ENCODE data around the gene DUOX2.

The DUOX2 gene

DNA sequence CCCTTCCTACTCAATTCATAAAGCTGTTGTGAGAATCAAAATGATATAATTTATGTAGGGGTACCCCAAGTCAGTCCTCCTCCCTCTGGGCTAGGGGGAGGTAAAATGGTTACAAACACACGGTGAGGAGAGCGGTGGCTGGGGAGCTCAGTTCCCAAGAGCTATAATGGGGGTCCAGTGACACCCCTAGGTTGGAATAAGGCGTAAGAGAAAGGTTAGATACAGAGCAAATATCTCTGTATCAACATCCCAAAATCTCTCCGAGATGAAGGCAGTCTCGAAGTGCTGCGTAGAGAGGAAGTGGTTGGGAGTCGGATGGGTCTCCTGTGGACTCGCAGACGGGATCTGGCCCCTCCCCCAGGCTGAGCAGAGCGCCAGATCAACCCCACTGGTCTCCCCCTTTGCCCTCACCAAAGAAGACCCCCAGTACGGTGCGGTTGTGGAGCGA lies 1.8 kb downstream of the DUOX2 start:
- CTCF ChIA-PET: interaction anchor here (1.2 to 2.1 kb wide), 3 partner anchors 9 to 15 kb away, joined by 4 to 7 read pairs (median 5); no protein-coding TSS in a partner anchor
- TF ChIP-seq, protein P1, sequence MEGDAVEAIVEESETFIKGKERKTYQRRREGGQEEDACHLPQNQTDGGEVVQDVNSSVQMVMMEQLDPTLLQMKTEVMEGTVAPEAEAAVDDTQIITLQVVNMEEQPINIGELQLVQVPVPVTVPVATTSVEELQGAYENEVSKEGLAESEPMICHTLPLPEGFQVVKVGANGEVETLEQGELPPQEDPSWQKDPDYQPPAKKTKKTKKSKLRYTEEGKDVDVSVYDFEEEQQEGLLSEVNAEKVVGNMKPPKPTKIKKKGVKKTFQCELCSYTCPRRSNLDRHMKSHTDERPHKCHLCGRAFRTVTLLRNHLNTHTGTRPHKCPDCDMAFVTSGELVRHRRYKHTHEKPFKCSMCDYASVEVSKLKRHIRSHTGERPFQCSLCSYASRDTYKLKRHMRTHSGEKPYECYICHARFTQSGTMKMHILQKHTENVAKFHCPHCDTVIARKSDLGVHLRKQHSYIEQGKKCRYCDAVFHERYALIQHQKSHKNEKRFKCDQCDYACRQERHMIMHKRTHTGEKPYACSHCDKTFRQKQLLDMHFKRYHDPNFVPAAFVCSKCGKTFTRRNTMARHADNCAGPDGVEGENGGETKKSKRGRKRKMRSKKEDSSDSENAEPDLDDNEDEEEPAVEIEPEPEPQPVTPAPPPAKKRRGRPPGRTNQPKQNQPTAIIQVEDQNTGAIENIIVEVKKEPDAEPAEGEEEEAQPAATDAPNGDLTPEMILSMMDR (IDR thresholded peaks at IDR 0.05; ENCODE audit: control extremely low read depth, extremely low read depth, low read depth, missing control alignments): no peak
- POLR2A ChIA-PET: interaction anchor here (0.6 kb wide), 1 partner anchor 43 kb away, joined by 6 read pairs; no protein-coding TSS in a partner anchor
- DNase-seq (ENCODE audit: extremely low spot score): no peak

DNA sequence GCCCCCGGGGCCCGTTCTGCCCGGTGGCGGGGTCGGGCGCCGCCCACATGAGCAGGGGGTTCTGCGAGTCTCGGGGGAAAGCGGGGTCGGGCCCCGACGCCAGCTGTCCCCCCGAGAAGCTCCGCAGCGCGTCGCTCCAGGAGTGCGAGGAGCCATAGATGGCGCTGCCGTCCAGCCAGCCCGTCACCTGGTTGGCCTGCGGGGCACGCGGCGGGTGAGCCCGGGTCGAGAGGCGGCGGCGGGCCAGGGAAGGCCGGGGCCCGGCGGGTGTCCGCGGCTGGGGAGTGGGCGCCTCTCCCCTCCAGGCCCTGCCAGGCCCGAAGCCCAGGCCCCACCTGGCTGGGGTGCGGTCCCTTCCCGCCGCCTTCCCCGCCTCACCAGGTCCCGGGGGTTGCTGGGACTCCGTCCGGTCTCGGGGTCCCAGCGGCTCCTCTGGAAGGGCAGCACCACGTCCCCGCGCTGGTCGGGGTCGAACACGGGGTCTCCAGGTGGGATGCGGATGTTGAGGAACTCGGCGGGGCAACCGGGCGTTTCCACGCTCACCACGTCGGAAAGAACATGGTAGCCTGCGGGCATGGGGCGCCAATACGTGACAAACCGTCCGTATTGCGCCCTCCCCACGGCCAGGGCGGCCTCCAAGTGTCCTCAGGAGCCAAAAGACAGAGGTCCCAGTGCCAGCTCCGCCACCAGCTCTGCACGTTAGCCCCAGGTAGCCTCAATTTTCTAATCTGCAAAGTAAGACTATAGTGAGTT lies 2.4 kb downstream of the DUOX2 start:
- CTCF ChIA-PET: interaction anchor here (1.2 to 2.1 kb wide), 2 partner anchors 9 to 10 kb away, joined by 5 to 7 read pairs; no protein-coding TSS in a partner anchor
- DNase-seq (ENCODE audit: extremely low spot score): no peak
- TF ChIP-seq, protein P1 (IDR thresholded peaks at IDR 0.05; ENCODE audit: control extremely low read depth, extremely low read depth, low read depth, missing control alignments): no peak
- POLR2A ChIA-PET: interaction anchor here (0.6 kb wide), 1 partner anchor 44 kb away, joined by 6 read pairs; no protein-coding TSS in a partner anchor

DNA sequence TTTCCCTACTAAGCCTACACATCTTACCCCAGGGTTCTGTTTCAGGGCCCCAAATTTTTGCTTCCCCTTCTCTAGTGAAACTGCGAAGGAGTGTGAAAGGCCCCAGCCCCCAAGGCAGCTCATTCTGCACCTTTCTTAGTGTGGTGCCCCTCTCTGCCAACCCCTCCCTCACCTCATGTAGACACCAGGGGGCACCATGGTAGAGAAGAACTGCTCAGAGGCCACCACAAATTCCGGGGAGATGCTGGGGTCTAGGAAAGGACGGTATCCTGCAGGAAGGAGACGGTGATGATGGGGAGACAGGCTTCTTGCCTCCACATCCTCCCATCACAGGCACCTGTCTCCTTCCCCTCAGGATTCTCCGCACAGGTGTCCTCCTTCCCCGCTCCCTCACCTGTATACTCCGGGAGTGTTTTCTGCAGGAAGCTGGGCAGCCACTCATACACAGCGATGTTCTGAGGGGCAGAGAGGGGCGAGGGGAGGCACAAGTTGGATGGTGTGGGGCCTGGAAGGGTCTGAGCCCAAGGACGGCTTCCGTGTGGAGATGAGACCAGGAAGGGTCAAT lies 3.6 kb downstream of the DUOX2 start:
- CTCF ChIA-PET: interaction anchor here (6.1 kb wide), 1 partner anchor 8 kb away, joined by 39 read pairs; no protein-coding TSS in a partner anchor
- POLR2A ChIA-PET: no interaction called here
- no peak for DNase-seq (ENCODE audit: extremely low spot score)
- TF ChIP-seq, protein P1 (IDR thresholded peaks at IDR 0.05; ENCODE audit: control extremely low read depth, extremely low read depth, low read depth, missing control alignments): no peak

DNA sequence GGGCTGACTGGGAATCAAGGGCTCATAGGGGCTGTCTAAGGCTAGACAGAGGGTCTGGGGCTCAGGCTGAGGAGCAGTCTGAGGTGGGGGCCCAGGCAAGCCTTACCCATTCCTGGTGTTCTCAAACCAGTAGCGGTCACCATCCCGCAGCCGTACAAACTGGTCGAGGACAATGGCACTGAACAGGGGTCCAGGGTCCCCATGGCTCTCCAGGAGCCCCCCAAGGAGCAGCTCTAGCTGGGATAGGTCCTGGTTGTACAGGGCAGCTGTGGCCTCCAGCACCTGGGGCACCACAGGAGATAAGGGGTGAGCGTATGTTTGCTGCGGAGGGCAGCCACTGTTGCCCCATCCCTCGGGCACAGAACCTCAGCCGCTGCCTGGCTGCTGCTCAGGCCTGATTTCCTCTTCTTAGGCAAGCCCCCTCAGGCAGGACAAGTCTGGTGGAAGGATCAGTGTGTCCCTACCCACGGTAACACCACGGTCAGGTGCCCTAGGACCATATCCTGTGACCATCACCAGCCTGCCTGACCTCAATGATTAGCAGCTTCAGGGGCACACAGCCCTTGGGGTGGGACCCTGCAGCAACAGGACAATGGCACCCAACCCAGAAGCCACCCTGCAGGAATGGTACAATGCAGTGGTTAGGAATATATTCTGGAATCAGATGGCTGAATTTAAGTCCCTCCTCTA lies 5.9 kb downstream of the DUOX2 start:
- no peak for DNase-seq (ENCODE audit: extremely low spot score)
- TF ChIP-seq, protein P1 (IDR thresholded peaks at IDR 0.05; ENCODE audit: control extremely low read depth, extremely low read depth, low read depth, missing control alignments): no peak
- POLR2A ChIA-PET: no interaction called here
- CTCF ChIA-PET: interaction anchor here (6.1 kb wide), 1 partner anchor 10 kb away, joined by 39 read pairs; no protein-coding TSS in a partner anchor

DNA sequence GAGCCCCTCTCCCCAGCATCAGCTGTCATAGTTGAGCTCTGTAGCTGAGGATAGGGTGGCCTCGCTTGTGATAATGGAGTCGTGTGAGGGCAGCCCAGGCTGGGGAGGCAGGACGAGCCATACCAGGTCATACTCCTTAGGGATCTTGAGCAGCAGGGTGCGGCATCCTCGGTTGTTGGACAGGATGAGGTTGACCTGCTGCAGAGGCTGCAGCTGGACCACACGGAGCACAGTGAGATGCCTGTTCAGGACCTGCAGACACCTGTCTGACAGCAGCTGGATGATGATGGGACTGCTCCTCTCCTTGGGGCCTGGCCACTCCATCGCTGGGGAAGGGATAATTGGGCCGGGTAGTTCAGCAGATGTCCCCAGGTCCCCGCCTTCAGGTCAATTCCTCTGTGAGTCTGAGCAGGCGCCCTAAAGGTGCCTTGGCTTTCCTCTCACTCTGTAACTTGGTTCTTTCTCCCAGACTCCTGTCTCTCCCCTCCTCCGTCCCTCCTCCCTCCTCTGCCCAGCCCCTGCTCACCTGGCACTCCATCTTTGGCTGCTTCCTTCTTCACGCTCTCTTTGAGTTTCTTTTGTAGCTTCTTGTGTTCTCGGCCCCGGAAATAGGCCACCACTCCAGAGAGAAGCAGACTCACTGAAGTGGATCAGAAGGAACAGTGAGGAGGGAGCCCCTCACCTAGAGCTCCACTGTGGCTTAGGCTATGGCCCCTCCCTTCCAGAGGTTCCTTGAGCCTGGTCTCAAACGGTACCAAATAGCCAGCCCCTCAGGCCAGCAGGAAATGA lies 7.8 kb downstream of the DUOX2 start:
- DNase-seq (ENCODE audit: extremely low spot score): no peak
- TF ChIP-seq, protein P1 (IDR thresholded peaks at IDR 0.05; ENCODE audit: control extremely low read depth, extremely low read depth, low read depth, missing control alignments): no peak
- POLR2A ChIA-PET: no interaction called here
- CTCF ChIA-PET: interaction anchor here (0.9 to 6.1 kb wide), 3 partner anchors 9 to 95 kb away, joined by 3 to 39 read pairs (median 9); partner anchors contain the start of gene DUOXA2

All from GM10248 (cell line).